Retinal pigment epithelial cell (primary cell): Measurements from ENCODE around the gene M1AP.

Experiments used
- DNase-seq: peaks from one replicate; pipeline ENCODE4 v3.0.0-alpha.2; 2010; ENCODE audit warnings: low read depth
- H3K4me3 ChIP-seq: 2 replicates; pipeline ENCODE4 v1.5.1; 2011; ENCODE audit warnings: mild to moderate bottlenecking, low read length, control low read depth, moderate library complexity
- TF ChIP-seq, protein P1 (sequence below): conservative IDR thresholded peaks from 2 replicates; pipeline ENCODE4 v1.5.1; 2011; ENCODE audit warnings: low read depth, low read length, control low read depth, inconsistent platforms

The M1AP gene

DNA sequence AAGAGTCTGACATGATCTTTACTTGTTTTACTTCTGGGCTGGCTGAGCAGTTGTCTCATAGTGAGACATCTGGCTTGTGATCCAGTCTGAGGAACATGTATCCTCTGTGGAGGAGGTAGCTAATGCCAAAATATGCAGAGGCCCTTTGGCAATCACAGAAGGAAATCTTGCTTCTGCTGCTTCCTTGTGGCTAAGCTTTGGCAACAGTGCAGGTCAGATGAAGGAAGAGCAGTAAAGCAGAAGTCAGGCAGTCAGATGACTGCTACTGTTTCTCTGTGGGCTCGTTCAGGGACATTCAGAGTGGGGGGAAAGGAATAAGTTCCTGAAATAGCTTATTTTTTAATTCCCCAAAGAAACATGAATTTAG lies 71.3 kb downstream of the M1AP start:
- no peak for DNase-seq
- TF ChIP-seq, protein P1, sequence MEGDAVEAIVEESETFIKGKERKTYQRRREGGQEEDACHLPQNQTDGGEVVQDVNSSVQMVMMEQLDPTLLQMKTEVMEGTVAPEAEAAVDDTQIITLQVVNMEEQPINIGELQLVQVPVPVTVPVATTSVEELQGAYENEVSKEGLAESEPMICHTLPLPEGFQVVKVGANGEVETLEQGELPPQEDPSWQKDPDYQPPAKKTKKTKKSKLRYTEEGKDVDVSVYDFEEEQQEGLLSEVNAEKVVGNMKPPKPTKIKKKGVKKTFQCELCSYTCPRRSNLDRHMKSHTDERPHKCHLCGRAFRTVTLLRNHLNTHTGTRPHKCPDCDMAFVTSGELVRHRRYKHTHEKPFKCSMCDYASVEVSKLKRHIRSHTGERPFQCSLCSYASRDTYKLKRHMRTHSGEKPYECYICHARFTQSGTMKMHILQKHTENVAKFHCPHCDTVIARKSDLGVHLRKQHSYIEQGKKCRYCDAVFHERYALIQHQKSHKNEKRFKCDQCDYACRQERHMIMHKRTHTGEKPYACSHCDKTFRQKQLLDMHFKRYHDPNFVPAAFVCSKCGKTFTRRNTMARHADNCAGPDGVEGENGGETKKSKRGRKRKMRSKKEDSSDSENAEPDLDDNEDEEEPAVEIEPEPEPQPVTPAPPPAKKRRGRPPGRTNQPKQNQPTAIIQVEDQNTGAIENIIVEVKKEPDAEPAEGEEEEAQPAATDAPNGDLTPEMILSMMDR: no peak
- no peak overlapping the region for H3K4me3 ChIP-seq

DNA sequence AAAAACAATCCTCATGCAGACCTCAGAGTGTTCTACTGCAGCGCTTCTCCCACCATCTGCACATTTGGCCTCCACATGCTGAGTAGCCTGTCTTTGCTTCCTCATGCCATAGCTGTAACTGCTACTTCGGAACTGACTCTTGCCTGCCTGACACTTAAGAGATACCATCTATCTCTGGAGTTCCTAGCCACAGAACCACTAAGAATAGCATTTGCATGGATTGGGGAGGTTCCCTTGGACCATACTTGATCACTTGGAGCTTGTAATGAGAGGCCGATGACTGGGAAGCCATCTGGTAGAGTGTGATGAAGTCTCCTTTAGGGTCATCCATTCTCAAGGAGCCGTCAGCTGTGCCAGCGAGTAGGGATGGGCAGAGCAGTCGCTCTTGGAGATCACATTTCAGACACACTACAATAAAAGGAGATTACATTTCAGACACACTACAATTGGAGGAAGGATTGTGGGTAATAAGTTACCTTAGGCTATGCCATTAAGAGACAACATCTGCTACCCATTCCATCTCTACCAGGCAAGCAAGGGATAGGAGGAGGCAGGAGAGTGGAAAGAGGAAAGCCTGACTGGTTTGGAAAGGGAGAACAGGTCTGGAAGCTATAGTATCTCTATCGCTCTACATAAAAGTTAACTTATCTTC lies 71.8 kb downstream of the M1AP start:
- TF ChIP-seq, protein P1: no peak
- no peak for DNase-seq
- no peak overlapping the region for H3K4me3 ChIP-seq

DNA sequence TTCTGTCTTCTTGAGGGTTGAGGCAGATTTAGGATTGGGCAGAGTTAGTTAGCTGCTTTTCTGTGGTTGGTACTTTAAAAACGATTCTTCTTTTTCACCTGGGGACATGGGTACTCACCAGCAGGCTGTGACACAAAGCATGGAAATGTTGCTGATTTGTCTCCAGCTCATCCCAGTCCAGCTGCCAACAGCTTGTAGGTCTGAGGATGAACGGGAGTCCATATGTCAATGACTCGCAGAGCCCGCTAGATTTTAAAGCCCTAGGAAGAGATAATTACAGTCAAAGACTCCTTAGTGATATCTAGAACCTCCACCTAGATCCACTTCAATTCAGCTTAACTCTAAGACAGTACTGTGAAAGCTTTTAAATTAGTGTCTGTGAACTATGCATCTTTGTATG lies 72.8 kb downstream of the M1AP start:
- TF ChIP-seq, protein P1: no peak
- no peak overlapping the region for H3K4me3 ChIP-seq
- no peak for DNase-seq

DNA sequence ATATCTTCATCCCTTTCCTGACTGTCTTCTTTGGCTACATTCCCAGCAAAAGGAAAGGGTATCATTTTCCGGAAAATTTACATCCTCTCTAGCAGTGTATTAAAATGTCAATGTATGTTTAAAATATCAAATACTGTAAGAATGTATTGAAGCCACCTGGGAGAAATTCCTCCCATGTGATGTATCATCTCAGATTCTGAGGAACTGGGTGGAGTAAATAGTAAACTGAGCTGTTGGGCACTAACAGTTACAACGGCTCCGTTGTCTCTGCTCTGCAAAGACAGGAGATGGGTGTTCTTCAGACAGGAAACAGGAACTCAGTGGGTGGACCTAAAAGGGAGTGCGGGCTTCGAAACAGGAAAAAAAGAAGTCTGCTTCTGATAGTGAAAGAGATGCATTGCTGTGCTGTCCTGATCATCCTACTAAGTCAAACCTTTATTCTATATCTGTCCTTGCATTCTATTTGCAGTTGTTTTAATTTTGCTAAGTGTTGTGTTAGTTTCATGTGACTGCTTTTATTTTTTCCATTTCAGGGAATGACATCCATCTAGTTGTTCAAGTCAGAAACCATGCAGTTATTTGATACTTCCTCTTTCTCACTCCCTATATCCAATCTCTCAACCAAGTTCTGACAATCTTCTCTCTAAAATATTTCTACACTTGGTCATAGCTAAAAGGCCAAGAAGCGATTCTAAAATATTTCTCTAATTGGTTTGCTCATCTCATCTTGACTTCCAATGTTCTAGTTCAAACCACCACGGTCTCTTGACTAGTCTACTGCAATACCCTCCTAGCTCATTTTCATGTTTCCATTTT lies 74.2 kb downstream of the M1AP start:
- TF ChIP-seq, protein P1: no peak
- no peak for DNase-seq
- no peak overlapping the region for H3K4me3 ChIP-seq

DNA sequence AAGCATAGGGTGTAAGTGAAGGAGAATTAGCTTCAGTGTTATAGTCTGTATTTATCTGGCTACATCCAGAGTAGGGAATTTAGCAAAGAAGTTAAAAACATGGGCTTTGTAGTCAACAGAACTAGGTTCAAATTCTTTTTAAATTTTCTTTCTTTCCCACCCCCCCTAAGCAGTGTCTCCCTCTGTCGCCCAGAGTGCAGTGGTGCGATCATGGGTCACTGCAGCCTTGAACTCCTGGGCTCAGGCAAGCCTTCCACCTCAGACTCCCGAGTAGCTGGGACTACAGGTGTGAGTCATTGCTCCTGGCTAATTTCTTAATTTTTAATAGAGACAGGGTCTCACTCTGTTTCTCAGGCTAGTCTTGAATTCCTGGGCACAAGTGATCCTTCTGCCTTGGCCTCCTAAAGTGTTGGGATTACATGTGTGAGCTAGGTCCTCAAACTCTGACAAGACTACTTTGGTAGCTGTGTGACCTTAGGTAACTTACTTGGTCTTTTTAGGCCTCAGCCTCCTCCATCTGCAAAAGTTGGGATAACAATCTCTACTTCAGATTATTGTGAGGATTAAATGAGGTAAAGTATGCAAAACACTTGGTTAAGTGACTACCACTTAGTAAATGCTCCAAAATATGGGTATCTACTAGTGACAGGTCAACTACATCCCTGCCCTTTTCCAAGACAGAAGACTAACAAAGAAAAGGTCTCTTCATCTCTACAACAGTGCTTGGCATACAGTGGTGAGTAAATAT lies 75.8 kb downstream of the M1AP start:
- TF ChIP-seq, protein P1: peak; percentile 20

DNA sequence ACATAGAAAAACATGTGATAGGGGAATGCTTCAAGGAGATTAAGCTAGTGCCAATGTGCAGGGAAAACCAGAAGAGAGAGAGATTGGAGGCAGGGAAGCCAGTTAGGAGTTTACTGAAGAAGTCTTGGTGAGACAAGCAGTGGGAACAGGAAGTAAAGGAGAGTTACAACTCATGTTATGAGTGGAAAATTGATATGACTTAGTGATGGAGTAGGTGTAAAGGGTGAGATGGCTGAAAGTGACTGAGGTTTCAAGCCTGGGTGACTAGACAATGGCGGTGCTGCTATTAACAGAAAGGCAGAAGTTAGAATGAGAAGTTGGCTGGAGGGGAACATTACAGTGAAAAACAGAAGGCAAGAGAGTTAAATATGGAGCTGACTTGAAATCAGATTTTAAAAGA lies 77.1 kb downstream of the M1AP start:
- no peak for DNase-seq
- no peak overlapping the region for H3K4me3 ChIP-seq
- TF ChIP-seq, protein P1: no peak

More for the DNA sequence above, 75.8 kb downstream of the M1AP start:
- DNase-seq: no peak
- no peak overlapping the region for H3K4me3 ChIP-seq

DNA sequence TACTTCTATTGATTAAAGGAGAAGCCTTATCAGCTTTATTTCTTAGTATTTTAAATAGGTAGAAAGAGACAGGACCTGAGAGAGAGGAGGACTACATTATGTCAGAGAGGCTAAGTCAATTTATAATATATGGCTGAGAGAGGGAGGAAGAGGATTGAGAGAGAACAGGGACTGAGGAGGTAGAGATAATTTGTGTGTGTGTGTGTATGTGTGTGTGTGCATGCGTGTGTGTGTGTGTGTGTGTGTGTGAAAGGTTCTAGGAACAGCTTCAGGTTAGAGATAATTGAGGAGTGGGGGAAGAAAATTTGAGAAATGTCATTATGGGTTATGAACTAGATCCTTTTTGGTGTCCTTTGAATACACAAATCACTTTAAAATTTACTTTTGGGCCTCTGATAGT lies 78.4 kb downstream of the M1AP start:
- no peak for DNase-seq
- TF ChIP-seq, protein P1: no peak
- no peak overlapping the region for H3K4me3 ChIP-seq
